ENCODE results near the gene LCN12.

LCN12 gene, protein sequence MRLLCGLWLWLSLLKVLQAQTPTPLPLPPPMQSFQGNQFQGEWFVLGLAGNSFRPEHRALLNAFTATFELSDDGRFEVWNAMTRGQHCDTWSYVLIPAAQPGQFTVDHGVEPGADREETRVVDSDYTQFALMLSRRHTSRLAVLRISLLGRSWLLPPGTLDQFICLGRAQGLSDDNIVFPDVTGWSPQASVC

DNA sequence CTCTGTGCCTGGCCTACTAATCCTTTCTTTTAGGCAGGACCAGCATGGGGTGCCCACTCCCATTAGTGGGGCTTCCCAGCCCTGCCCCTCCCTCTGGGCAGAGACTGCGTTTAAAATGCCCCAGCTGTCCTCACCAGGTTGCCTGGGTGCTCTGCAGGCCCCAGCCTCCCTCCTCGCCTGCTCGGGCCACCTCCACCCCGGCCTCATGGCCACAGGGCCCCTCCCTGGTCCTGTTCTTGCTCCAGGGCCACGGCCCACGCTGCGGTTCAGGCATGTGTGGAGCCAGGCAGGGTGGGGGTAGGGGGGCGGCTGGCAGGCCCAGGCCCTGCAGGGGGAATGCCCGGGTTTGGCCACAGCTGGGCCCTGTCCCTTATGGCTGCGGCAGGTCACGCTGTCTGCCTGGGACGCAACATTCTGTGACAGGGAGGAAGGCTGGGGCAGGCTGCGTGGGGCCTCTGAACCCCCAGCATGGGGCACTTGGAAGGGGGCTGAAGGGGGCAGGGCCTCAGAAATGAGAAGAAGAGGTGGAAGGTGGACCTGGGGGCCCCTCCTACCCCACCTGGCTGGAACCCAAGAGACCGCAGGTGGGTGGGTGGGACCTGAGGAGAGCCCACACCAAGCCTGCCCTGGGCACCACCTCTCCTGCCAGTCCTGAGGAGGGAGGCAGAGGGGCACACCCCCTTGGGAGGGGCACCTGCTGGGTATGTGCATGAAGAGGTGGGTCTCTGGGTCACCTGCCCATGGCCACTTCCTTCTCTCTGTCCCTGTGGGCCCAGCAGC is at the start of gene LCN12:
TSS of gene LCN12 (plus strand) at position 733 of the 780 bp plus-strand sequence. CDS start 55 bp downstream, outside the sequence.
- DNase-seq = no peak

DNA sequence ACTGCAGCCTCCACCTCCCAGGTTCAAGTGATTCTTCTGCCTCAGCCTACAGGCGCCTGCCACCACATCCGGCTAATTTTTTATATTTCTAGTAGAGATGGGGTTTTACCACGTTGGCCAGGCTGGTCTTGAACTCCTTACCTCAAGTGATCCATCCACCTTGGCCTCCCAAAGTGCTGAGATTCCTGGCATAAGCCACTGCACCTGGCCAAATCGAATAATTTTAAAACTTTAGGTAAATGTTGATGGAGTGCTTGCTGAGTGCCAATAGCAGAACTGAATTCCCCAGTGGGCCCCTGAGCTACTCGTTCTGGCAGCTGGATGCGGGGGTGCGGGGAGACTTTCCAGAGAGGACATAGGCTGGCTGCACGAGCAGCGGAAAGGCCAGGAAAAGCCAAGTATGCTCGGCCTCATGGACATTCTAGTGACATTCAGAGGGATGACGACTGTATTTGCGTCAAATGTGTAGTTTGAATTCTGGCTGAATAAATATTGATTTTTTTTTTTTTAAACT is 49.0 kb upstream of the LCN12 start:
- DNase-seq = no peak

DNA sequence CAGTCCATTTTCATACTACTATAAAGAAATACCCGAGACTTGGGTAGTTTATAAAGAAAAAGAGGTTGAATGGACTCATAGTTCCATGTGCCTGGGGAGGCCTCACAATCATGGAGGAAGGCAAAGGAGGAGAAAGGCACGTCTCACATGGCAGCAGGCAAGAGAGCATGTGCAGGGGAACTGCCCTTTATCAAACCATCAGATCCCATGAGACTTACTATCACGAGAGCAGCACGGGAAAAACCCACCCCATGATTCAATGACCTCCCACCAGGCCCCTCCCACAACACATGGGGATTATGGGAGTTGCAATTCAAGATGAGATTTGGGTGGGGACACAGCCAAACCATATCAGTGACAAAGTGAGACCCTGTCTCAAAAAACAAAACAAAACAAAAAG is 45.8 kb upstream of the LCN12 start:
- DNase-seq = no peak

DNA sequence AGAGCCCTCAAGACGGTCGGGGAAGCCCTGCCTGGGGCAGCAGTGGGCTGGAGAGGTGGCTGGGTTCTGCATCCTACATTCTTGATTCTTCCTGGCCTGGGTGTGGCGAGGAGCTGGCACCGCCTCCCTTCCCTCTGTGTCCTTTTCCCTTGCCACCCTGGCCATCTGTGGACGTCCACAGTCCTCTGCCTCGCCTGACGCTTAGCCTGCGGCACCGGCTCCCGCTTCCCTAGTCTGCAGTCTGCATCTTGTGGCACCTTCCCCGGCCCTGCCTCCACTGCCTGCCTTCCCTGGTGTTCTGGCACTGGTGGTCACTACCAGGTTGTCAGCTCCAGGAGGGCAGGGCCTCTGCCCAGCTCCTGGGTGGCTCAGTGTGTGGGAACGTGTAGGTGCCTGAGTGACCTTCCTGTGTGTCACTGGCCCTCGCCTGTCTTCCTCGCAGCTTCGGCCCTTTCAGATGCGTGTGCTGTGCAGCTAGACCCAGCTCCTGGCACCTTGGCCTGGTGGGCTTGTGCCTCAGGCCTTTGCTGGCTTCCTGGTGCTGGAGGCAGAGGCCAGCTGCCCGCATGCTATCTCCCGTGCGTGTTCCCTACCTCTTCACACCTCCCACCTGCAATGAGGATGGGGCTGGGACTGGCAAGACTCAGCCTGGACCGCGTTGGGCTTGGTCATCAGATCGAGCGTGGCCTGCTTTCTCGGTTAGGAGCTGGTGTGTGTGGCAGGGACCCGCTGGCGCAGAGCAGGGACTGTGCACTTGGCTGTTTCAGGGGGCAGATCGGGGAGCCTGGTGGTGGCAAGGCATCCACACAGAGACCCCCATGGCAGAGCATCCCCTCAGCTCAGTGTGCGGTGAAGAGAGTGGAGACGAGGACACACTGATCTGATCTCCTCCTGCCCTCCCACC is 44.8 kb upstream of the LCN12 start:
- DNase-seq = no peak

DNA sequence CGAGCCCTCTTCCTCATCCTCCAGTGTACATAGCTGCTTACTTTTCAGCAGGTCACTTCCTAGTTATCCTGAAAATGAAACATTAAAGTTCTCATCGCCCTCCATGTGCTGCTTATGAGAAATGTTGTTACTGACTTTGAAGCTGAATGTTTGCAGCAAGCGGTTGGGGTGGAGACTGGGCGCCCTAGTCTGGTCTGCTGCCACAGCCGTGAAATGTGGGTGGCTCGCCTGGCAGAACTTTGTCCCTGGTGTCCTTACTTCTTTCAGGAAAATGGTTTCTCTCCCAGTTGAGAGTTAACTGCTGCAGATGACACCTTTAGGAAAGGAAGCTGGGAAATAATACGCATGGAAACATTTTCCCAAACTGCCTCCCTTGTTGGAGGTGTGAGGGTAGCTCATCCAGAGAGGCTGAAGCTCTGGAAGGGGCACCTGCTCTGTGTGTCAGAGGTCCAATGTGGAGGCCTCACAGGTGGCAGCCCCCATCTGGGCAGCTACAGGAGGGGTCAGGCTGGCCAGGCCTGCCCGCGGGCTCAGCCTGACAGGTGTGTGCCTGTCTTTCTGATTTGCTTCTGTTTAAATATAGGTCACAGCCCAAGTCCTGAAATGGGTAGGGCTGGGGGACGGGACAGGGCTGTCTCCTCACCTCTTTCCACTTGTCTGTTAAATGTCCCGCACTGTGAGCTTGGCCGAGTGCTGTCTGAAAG is 41.7 kb upstream of the LCN12 start:
- no peak for DNase-seq

DNA sequence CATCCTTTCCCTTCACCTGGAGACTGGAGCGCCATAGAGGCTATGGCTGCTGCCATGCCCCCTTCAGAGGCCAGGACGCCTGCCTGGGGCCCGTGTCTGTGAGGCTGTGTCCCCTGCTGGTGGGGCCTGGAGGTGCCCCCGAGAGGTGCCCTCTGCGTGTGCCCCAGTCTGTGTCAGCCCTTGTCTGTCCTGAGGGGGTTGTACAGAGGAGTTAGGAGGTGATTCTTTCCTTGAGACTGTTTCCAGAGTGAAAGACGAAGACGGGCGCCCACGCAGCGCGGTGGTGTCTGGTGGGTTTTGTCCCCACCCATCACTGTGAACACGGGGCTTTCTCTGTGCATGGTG is 41.2 kb upstream of the LCN12 start:
- DNase-seq = no peak

DNA sequence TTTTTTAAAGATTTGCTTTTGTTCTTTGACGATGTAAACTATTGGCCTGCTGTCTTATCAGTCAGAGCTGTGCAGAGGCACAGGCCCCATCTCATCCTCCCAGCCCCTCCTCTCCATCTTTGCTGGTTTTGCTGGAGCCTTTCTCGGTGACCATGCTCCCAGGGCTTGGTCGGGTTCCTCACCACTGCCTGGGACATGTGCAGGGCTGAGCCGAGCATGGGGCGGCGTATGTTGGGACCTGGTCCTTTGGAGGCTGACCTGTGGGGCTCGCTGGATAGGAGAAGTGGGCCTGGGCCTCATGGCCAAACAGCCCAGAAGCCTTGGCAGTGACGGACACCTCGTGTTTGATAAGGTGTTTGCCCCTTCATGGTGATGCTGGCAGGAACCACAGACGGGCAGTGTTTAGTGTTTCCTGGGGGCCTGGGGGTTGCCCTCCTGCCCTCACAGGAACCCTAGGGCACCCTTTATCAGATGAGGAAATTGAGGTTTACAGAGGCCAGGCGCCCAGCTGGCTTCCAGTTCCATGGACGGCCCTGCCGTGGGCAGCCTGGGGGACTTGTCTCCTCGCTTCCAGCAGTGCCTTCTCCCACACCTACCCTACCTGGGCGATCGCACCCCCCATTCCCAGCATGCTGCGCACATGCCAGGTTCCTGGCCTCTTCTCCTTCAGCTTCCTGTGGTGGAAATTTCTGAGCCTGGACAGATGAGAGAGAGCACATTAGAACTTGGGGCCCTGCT is 38.2 kb upstream of the LCN12 start:
- DNase-seq = no peak

DNA sequence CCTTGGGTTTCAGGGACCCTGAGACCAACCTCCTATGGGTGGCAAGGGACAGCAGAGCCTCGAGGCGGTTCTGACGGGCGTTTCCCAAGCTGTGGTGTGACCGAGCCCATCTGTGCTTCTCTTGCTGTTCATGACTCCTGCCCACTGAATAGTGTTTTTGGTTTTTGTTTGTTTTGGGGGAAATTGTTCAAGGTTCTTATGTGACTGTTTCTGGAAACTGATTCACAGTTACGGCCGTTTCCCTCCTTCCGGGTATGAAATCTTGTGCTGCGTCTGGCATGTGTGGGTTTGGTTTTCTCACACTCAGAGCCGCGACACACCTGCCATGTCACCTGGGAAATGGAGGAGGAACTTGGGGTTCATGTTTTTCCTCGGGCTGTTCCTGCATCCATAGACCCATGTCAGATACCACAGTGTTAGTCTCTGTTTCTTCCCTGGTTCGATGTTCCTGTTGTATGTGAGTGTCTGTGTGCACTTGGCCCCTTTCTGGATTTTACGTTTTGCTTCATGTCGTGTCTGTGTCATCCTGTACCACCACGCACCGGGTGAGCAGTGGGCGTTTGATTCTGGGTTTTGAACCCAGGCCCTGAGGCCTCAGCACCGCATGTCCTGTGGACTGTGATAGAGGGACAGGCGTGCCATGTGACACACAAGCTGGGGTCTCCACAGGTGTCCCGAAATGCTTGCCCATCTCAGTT is 36.3 kb upstream of the LCN12 start:
- no peak for DNase-seq

DNA sequence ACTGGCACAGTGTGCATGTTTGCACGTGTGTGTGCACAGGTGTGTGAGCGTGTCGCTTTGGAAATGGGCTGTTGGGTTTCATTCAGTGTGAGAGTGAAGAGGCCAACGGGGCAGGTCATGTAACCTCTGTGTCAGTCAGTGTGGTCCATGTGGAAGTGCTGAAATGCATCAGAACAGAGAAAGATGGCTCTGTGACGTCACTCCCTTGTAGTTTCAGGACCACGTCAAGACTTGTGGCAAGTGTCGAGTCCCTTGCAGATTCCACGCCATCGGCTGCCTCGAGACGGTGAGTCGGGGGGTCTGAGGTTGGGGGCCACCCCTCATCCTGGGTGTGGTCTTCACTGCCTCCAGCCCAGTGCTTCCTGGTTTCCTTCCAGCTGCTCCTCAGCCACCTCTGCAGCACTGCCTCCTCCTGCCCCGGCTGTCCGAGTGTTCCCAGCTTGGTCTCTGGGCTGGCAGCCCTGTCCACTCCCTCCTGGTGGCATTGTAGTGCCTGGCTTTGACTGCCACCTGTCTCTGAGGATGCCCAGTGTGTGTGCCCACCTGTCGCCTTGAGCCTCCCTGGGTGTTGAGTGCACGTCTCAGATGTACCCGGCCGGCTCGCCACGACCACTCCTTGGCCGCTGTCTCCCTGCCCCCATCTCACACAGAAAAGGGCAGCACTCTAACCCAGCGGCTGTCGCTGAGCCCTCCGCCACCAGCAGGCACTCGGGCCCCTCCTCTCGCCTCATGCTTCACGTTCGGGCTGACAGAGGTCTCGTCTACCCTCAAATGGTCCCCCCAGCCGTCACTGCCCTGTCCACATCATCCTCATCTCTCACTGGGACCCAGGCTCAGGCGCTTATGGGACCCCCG is 35.5 kb upstream of the LCN12 start:
- no peak for DNase-seq

DNA sequence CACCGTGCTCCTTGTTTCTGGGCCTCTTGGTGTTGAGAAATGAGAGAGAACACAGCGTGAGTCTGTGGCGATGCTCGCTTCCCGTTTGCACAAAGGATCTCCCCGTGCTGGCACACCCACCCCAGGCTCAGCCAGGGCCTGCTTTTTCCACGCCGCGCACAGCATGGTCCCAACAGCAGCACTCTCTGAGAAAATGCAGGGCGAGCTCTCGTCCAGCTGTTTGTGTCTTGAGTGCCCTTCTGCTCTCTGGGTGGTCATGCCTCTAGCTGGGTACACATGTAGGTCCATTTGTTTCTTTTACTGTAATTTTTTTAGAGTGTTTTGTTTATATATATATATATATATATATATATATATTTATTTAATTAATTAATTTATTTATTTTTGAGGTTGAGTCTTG is 34.2 kb upstream of the LCN12 start:
- no peak for DNase-seq

DNA sequence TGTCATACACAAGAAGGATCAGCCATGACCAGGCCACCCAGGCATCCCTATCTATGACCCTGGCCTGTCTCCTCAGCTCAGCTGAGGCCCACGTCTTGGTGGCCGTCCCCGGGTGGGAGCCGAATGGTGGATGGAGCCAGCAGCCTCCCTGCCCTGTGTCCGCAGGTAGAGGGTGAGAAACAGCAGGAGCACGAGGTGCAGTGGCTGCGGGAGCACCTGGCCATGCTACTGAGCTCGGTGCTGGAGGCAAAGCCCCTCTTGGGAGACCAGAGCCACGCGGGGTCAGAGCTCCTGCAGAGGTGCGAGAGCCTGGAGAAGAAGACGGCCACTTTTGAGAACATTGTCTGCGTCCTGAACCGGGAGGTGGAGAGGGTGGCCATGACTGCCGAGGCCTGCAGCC is 32.0 kb upstream of the LCN12 start:
- DNase-seq = no peak

DNA sequence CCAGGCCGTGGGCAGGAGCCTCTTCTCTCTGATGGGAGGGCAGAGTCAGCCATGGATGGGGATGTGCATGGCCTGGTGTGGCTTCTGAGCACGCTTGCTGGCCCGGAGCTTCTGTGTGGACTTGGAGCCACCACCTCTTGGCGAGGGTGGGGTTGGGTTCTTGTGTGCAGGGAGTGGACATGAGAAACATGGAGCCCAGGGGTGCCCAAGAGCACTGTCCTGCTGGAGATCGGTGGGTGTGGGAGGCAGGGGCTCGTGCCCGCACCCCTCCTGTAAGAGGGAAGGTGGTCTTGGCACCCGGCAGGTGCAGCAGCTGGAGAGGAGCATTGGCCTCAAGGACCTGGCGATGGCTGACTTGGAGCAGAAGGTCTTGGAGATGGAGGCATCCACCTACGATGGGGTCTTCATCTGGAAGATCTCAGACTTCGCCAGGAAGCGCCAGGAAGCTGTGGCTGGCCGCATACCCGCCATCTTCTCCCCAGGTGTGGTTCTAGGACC is 31.3 kb upstream of the LCN12 start:
- DNase-seq = no peak

DNA sequence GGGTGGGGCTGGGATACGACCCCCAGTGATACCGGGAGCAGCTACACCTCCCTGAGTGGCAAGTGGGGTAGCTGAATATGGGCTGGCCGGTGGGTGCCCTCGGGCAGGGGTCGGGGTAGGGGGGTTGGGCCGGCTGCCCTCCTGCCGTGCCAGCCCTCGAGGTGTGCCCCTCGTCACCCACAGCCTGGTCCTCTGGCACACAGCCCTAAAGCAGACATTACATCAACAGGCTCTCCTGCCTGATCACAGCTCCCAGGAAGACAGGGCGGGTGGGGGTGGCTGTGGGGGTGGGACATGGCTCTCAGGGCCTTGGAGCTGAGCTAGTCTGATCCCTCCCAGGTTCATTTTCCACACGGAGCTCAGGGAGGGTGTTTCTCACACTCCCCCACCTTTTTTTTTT is 30.8 kb upstream of the LCN12 start:
- no peak for DNase-seq

DNA sequence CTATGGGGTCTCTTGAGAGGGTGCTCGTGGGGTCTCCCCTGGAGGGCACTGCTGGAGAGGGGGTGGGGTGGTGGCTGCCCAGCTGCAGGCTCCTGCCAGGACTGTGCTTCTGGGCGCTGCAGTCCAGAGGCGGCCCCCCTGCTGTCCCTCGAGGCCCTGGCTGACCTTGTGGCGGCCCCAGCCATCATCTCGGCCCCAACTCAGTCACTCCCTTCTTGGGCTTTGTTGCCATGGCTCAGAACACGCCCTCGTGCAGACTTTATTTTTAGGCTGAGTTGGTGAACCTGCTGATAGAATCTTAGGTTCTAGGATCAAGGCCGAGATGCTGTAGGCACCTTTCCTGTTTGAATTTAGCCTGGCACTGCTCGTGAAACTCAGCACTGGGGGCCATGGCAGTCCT is 30.4 kb upstream of the LCN12 start:
- no peak for DNase-seq

DNA sequence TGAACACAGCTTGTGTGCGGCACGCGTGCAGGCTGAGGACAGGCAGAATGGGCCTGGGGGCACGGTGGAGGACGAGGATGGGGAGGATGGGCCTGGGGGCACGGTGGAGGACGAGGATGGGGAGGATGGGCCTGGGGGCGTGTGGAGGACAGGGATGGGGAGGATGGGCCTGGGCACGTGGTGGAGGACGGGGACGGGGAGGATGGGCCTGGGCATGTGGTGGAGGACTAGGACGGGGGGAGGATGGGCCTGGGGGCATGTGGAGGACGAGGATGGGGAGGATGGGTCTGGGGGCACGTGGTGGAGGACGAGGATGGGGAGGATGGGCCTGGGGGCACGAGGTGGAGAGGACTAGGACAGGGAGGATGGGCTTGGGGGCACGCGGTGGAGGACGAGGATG is 29.5 kb upstream of the LCN12 start:
- no peak for DNase-seq

DNA sequence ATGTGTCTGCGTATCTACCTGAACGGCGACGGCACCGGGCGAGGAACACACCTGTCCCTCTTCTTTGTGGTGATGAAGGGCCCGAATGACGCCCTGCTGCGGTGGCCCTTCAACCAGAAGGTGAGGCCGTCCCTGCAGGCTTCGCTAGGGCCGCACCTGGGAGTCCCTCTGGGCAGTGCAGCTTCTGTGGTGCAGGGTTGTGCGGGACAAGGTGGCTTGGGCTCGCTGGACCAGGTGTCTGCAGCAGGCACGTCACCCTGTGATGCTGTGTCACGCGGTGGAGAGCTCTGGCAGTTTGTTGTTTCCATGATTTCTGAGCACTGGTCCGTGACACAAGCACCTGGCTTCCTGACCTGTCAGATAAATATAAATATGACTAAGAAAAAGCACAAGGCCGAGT is 28.2 kb upstream of the LCN12 start:
- DNase-seq = no peak

DNA sequence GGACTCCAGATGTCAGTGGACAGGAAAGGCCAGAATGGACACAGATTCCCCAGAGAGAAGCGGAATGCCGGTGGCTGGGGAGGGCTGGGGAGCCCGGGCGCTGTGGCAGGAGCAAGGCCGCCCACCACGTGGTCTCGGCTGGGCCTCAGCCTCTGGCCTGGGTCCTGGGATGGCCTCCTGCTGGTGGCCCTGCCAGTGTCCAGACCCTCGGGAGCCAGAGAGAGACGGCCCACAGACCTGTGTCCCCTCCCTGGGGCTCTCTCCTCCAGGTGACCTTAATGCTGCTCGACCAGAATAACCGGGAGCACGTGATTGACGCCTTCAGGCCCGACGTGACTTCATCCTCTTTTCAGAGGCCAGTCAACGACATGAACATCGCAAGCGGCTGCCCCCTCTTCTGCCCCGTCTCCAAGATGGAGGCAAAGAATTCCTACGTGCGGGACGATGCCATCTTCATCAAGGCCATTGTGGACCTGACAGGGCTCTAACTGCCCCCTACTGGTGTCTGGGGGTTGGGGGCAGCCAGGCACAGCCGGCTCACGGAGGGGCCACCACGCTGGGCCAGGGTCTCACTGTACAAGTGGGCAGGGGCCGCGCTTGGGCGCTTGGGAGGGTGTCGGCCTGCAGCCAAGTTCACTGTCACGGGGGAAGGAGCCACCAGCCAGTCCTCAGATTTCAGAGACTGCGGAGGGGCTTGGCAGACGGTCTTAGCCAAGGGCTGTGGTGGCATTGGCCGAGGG is 26.5 kb upstream of the LCN12 start:
- no peak for DNase-seq

DNA sequence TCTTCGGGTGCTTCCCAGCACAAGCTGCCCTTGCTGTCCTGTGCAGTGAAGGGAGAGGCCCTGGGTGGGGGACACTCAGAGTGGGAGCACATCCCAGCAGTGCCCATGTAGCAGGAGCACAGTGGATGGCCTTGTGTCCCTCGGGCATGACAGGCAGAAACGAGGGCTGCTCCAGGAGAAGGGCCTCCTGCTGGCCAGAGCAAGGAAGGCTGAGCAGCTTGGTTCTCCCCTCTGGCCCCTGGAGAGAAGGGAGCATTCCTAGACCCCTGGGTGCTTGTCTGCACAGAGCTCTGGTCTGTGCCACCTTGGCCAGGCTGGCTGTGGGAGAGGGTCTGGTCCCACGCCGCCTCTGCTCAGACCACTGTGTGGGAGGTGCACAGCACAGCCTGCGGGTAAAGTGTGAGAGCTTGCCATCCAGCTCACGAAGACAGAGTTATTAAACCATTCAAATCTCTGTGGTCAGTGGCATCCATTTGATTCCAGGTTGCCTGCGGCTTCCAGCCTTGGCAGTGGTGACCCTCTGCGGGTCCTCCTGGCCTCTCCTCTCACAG is 25.8 kb upstream of the LCN12 start:
- no peak for DNase-seq

DNA sequence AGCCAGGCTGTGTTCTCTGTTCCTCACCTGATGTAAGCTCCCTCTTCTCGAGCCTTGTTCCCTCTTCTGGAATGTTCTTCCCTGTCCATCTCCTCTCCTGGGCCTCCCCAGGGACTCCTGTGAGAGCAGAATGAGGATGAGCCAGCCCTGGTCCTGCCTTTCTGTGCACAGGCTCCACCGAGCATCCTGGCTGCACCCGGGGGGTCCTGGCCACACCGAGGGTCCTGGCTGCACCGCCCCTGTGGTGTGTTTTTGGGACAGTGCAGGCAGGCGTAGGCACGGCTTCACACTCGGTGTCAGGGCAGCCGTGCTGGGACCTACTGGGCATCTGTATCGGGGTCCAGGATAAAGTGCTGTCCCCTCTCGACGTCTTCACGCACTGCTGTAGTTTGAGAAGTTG is 25.3 kb upstream of the LCN12 start:
- DNase-seq = no peak
